ENCODE results near the gene IER3. TPM values are rescaled to one million over a fixed set of nuclear protein-coding genes. Genes with fewer than 3 reads are reported as not detected.

The IER3 gene
- polyA plus RNA-seq, 3 donors, result 30.6 to 188 (median 53.2) TPM

GRCh38 chr6:30703011-30703410, 41.3 kb downstream of the IER3 start:
- H3K27ac ChIP-seq (ENCODE audit: low read depth in 1 of 2, low read length in 2 of 2), result no peak overlapping the region
- WGBS (ENCODE audit: insufficient coverage), result 97% methylated on average over 6 of the region's 10 CpGs
- no peak overlapping the region for H2AFZ ChIP-seq (ENCODE audit: insufficient read depth, low read depth, low read length, poor library complexity, severe bottlenecking)
- no peaks in the 10 kb centered on the region for H3K27me3 ChIP-seq (ENCODE audit: control insufficient read depth in 2 of 2, insufficient read depth in 2 of 2, low read length in 2 of 2)
- peaks cover 22 to 23% of the 10 kb centered on the region in 2 donors for H3K4me1 ChIP-seq (ENCODE audit: control insufficient read depth in 1 of 2, insufficient read depth in 2 of 2, low read length in 2 of 2)
- H4K20me1 ChIP-seq (ENCODE audit: insufficient read depth, low read length), result no peaks in the 10 kb centered on the region
- TF ChIP-seq CTCF (IDR thresholded peaks at IDR 0.05), result no peak
- Mint-ChIP-seq H3K9me3 (no peaks in the 10 kb centered on the region), H3K27me3 (ENCODE audit: low read depth in 3 of 3) (peaks cover 0 to 5% (median 1%) of the 10 kb centered on the region in 3 donors), H3K4me3 (no peak overlapping the region), H3K4me1 (peaks cover 25% of the 10 kb centered on the region), H3K36me3 (peaks cover 40 to 46% of the 10 kb centered on the region in 2 donors), H3K27ac (no peak overlapping the region)
- H3K9ac ChIP-seq (ENCODE audit: insufficient read depth, low read length, poor library complexity, severe bottlenecking), result no peak overlapping the region
- H3K79me2 ChIP-seq (ENCODE audit: insufficient read depth, low read length), result no peaks in the 10 kb centered on the region
- no peaks in the 10 kb centered on the region for H3K9me3 ChIP-seq (replicated peaks in 1 of 2; ENCODE audit: control insufficient read depth in 1 of 2, insufficient read depth in 1 of 2, low read length in 2 of 2)
- intact Hi-C loops (cut with micrococcal nuclease), result no loop called here
- H3K4me3 ChIP-seq (replicated peaks in 1 of 3; ENCODE audit: low read depth in 2 of 3, low read length in 3 of 3), result no peak overlapping the region
- peaks cover 0 to 33% of the 10 kb centered on the region in 2 donors for H3K36me3 ChIP-seq (replicated peaks in 1 of 2; ENCODE audit: control insufficient read depth in 1 of 2, insufficient read depth in 2 of 2, low read length in 2 of 2)
- no peak for DNase-seq
- H3K4me2 ChIP-seq (replicated peaks; ENCODE audit: extremely low read depth, low read length, poor library complexity, severe bottlenecking), result no peak overlapping the region

GRCh38 chr6:30700340-30700739, 44.0 kb downstream of the IER3 start:
- no peak overlapping the region for H3K4me3 ChIP-seq (replicated peaks in 1 of 3; ENCODE audit: low read depth in 2 of 3, low read length in 3 of 3)
- WGBS (ENCODE audit: insufficient coverage), result no CpG with 5 or more reads among the region's 4 CpGs
- Mint-ChIP-seq H3K27ac (peak overlapping the region in 6 of 7 donors; percentile 34 to 86 (median 72)), H3K27me3 (ENCODE audit: low read depth in 3 of 3) (peaks cover 0 to 6% (median 0%) of the 10 kb centered on the region in 3 donors), H3K36me3 (peaks cover 24 to 26% of the 10 kb centered on the region in 2 donors), H3K9me3 (no peaks in the 10 kb centered on the region), H3K4me3 (peak overlapping the region in 1 of 2 donors; percentile 37), H3K4me1 (peaks cover 25% of the 10 kb centered on the region)
- H3K4me2 ChIP-seq (replicated peaks; ENCODE audit: extremely low read depth, low read length, poor library complexity, severe bottlenecking), result no peak overlapping the region
- no peak for TF ChIP-seq CTCF (IDR thresholded peaks at IDR 0.05)
- no peak overlapping the region for H3K9ac ChIP-seq (ENCODE audit: insufficient read depth, low read length, poor library complexity, severe bottlenecking)
- H3K27me3 ChIP-seq (ENCODE audit: control insufficient read depth in 2 of 2, insufficient read depth in 2 of 2, low read length in 2 of 2), result no peaks in the 10 kb centered on the region
- peaks cover 0 to 12% of the 10 kb centered on the region in 2 donors for H3K36me3 ChIP-seq (replicated peaks in 1 of 2; ENCODE audit: control insufficient read depth in 1 of 2, insufficient read depth in 2 of 2, low read length in 2 of 2)
- peak in 2 of 3 donors; percentile 56 to 80 for DNase-seq
- intact Hi-C loops (cut with micrococcal nuclease), result no loop called here
- H2AFZ ChIP-seq (ENCODE audit: insufficient read depth, low read depth, low read length, poor library complexity, severe bottlenecking), result no peak overlapping the region
- H4K20me1 ChIP-seq (ENCODE audit: insufficient read depth, low read length), result no peaks in the 10 kb centered on the region
- H3K79me2 ChIP-seq (ENCODE audit: insufficient read depth, low read length), result no peaks in the 10 kb centered on the region
- H3K4me1 ChIP-seq (ENCODE audit: control insufficient read depth in 1 of 2, insufficient read depth in 2 of 2, low read length in 2 of 2), result peaks cover 22 to 23% of the 10 kb centered on the region in 2 donors
- no peaks in the 10 kb centered on the region for H3K9me3 ChIP-seq (replicated peaks in 1 of 2; ENCODE audit: control insufficient read depth in 1 of 2, insufficient read depth in 1 of 2, low read length in 2 of 2)
- H3K27ac ChIP-seq (ENCODE audit: low read depth in 1 of 2, low read length in 2 of 2), result peak overlapping the region in 1 of 2 donors; percentile 62
